HEK293T (cell line): Measurements from ENCODE around the gene HMCES.
"Not testable (repeated sequence)": the region's sequence is repeated elsewhere in the genome, so short reads cannot be mapped to it uniquely, and the experiment has no call there.

Experiments
- CTCF ChIA-PET: fragments of 350-600 bp; formaldehyde crosslinking; extraction: SDS; loops from one replicate; lab custom pipeline; 2021; ENCODE audit warnings: antibody characterized with exemption, inconsistent platforms; lab: Yijun Ruan, JAX
- POLR2A ChIA-PET: fragments of 350-600 bp; formaldehyde crosslinking; extraction: SDS; loops from one replicate; lab custom pipeline; 2020; ENCODE audit warnings: antibody characterized with exemption, inconsistent platforms; lab: Yijun Ruan, JAX
- DNase-seq: peaks from one replicate; pipeline ENCODE4 v3.0.0; 2012; ENCODE audit warnings: mixed read lengths; ENCODE audit errors: extremely low spot score
- ARNT ChIP-seq: fragments of 450-650 bp; IDR thresholded peaks from 2 replicates; pipeline ENCODE4 v1.6.1; 2017; ENCODE audit warnings: mild to moderate bottlenecking
- BHLHE40 ChIP-seq: fragments of 450-650 bp; IDR thresholded peaks from 2 replicates; pipeline ENCODE4 v1.6.1; 2016; ENCODE audit warnings: mild to moderate bottlenecking, moderate library complexity, borderline replicate concordance
- CTBP1 ChIP-seq: fragments of 450-650 bp; IDR thresholded peaks from 2 replicates; pipeline ENCODE4 v1.6.1; 2016; ENCODE audit warnings: borderline replicate concordance
- ELF4 ChIP-seq: fragments of 450-650 bp; IDR thresholded peaks from 2 replicates; pipeline ENCODE4 v1.6.1; 2017; ENCODE audit warnings: antibody characterized with exemption
- FOXA1 ChIP-seq: fragments of 450-650 bp; IDR thresholded peaks from 2 replicates; pipeline ENCODE4 v1.6.1; 2016; ENCODE audit warnings: mild to moderate bottlenecking
- FOXK2 ChIP-seq: fragments of 450-650 bp; IDR thresholded peaks from 2 replicates; pipeline ENCODE4 v1.6.1; 2016; ENCODE audit warnings: mild to moderate bottlenecking
- FOXM1 ChIP-seq: fragments of 450-650 bp; IDR thresholded peaks from 2 replicates; pipeline ENCODE4 v1.6.1; 2017; ENCODE audit warnings: mild to moderate bottlenecking, borderline replicate concordance
- HDGF ChIP-seq: fragments of 450-650 bp; IDR thresholded peaks from 2 replicates; pipeline ENCODE4 v1.6.1; 2017; ENCODE audit warnings: antibody characterized with exemption, borderline replicate concordance
- L3MBTL2 ChIP-seq: fragments of 450-650 bp; conservative IDR thresholded peaks from 2 replicates; pipeline ENCODE4 v1.6.1; 2016; ENCODE audit warnings: mild to moderate bottlenecking
- LEF1 ChIP-seq: fragments of 450-650 bp; IDR thresholded peaks from 2 replicates; pipeline ENCODE4 v1.6.1; 2017; ENCODE audit warnings: mild to moderate bottlenecking, borderline replicate concordance
- NFRKB ChIP-seq: fragments of 450-650 bp; IDR thresholded peaks from 2 replicates; pipeline ENCODE4 v1.6.1; 2016; ENCODE audit warnings: mild to moderate bottlenecking, moderate library complexity
- SP1 ChIP-seq: fragments of 450-650 bp; IDR thresholded peaks from 2 replicates; pipeline ENCODE4 v1.6.1; 2017
- SUZ12 ChIP-seq: fragments of 450-650 bp; IDR thresholded peaks from 2 replicates; pipeline ENCODE4 v1.6.1; 2016; ENCODE audit warnings: mild to moderate bottlenecking
- TARDBP ChIP-seq: fragments of 450-650 bp; IDR thresholded peaks from 2 replicates; pipeline ENCODE4 v1.6.1; 2016
- ZNF384 ChIP-seq: fragments of 450-650 bp; IDR thresholded peaks from 2 replicates; pipeline ENCODE4 v1.6.1; 2016
- TF ChIP-seq, protein P1 (sequence below): fragments of 450-650 bp; IDR thresholded peaks from 2 replicates; pipeline ENCODE4 v1.6.1; 2016

Gene HMCES

GRCh38 chr3:129261894-129262293 is 16.8 kb upstream of the HMCES start:
- ChIA-PET POLR2A (interaction anchor here (1.1 kb wide), 1 partner anchor 16 kb away, joined by 3 read pairs; no protein-coding TSS in a partner anchor), CTCF (no interaction called here)
- DNase-seq: no peak
- TF ChIP-seq BHLHE40 (no peak), LEF1 (no peak), L3MBTL2 (no peak), FOXM1 (no peak), TARDBP (no peak), SP1 (no peak), SUZ12 (no peak), ARNT (no peak), CTBP1 (no peak), FOXK2 (no peak), ZNF384 (no peak), FOXA1 (no peak), ELF4 (no peak), HDGF (no peak), NFRKB (no peak)
- TF ChIP-seq, protein P1, sequence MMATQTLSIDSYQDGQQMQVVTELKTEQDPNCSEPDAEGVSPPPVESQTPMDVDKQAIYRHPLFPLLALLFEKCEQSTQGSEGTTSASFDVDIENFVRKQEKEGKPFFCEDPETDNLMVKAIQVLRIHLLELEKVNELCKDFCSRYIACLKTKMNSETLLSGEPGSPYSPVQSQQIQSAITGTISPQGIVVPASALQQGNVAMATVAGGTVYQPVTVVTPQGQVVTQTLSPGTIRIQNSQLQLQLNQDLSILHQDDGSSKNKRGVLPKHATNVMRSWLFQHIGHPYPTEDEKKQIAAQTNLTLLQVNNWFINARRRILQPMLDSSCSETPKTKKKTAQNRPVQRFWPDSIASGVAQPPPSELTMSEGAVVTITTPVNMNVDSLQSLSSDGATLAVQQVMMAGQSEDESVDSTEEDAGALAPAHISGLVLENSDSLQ: no peak

DNA sequence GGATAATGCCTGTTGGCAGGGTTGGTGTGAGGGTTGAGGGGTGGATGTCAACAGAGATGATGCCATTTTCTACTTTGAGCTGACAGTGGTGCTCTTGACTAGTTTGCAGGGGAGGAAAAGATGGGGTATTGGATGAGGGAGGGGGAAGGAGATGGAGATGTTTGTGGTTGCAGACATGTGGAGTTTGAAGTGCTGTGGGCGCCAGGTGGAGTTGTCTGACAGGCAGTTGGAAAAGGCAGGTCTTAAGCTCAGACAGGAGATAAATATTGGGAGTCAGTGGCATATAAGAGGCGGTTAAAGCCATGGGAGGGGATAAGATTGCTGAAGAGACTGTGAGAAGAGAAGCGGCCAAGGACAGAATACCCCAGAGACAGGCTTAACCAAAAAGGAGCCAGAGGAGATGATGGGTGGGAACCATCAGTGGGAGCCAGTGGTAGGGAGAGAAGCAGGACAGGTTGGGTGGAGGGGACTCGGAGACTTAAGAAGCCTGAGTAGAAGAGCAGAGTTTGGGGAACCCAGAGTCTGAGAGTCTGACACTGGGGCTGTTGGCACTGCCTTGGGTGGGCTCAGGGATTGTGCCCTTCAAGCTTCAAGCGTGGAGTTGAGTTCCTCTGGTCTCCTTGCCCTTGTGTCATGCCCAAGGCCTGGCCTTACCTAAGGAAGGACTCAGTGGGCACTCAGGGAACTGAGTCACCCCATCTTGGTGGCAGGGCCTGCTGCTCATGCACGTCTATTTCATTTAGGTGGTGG is 15.3 kb upstream of the HMCES start:
- CTCF ChIA-PET: no interaction called here
- POLR2A ChIA-PET: no interaction called here
- TF ChIP-seq FOXK2 (no peak), L3MBTL2 (no peak), SUZ12 (no peak), ELF4 (no peak), BHLHE40 (no peak), LEF1 (no peak), TARDBP (no peak), HDGF (no peak), NFRKB (no peak), ARNT (no peak), FOXM1 (no peak), SP1 (no peak), ZNF384 (no peak), CTBP1 (no peak)
- TF ChIP-seq, protein P1: no peak
- DNase-seq: no peak

GRCh38 chr3:129264994-129265393 is 13.7 kb upstream of the HMCES start:
- CTCF ChIA-PET: interaction anchor here (0.5 kb wide), 1 partner anchor 21 kb away, joined by 4 read pairs; no protein-coding TSS in a partner anchor
- DNase-seq: not testable (repeated sequence)
- POLR2A ChIA-PET: interaction anchor here (2.5 kb wide), 1 partner anchor 52 kb away, joined by 6 read pairs; a partner anchor contains a TSS

DNA sequence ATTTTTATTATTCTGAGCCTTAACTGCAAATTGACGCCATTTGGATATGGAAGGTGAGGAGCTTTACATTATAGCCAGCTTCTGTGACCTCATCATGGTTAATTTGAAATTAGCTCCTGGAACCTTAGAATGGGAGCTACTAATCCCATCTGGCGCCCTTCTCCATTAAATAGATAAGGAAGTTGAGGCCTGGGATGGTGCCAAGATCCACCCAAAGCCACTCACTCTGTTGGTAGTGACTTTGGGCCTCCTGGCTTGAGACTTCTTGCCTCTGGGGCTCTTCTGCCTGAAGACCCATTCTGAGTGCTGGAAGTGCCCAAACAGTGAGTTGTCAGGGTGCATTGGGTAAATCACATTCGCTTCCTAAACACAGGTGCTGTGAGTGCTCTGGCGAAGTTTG is 12.0 kb upstream of the HMCES start:
- no peak for TF ChIP-seq ELF4
- no peak for TF ChIP-seq SP1
- no peak for TF ChIP-seq NFRKB
- no peak for TF ChIP-seq BHLHE40
- TF ChIP-seq SUZ12: no peak
- no peak for TF ChIP-seq LEF1
- TF ChIP-seq FOXK2: no peak
- no peak for TF ChIP-seq CTBP1
- ChIA-PET CTCF (no interaction called here), POLR2A (interaction anchor here (1.2 to 2.5 kb wide), 2 partner anchors 17 to 50 kb away, joined by 3 to 6 read pairs; partner anchors contain the start of gene COPG1)
- DNase-seq: no peak

GRCh38 chr3:129268396-129268795 is 10.3 kb upstream of the HMCES start:
- TF ChIP-seq ARNT (no peak), L3MBTL2 (no peak), FOXM1 (no peak), FOXK2 (no peak), NFRKB (no peak), BHLHE40 (no peak), ZNF384 (no peak), LEF1 (no peak), ELF4 (no peak), CTBP1 (no peak), SUZ12 (no peak), HDGF (no peak), FOXA1 (no peak), TARDBP (no peak), SP1 (no peak)
- TF ChIP-seq, protein P1: no peak
- POLR2A ChIA-PET: no interaction called here
- CTCF ChIA-PET: no interaction called here
- no peak for DNase-seq

- POLR2A ChIA-PET: no interaction called here
- CTCF ChIA-PET: no interaction called here
- DNase-seq: no peak
- no peak for TF ChIP-seq NFRKB
- TF ChIP-seq TARDBP: no peak
- no peak for TF ChIP-seq BHLHE40
- no peak for TF ChIP-seq ZNF384
- no peak for TF ChIP-seq FOXK2
- no peak for TF ChIP-seq LEF1
- TF ChIP-seq, protein P1: no peak
Measured at GRCh38 chr3:129271674-129272073, 7.0 kb upstream of the HMCES start.
